Activated CD8-positive, alpha-beta memory T cell treated with anti-CD3 and anti-CD28 coated beads for 4 hours (primary cell): ENCODE data around the gene ARAP1.

ENCODE experiments used
- DNase-seq, 2 donors: peaks; one replicate each; pipeline ENCODE4 v3.0.0-alpha.2; 2020; ENCODE audit warnings: low read depth in 2 of 2

Gene ARAP1

GRCh38 chr11:72661486-72661885 lies 90.7 kb downstream of the ARAP1 start:
- DNase-seq = no peak

- DNase-seq = no peak
Observed at GRCh38 chr11:72658989-72659640, 93.1 kb downstream of the ARAP1 start.

- DNase-seq = no peak
Observed at GRCh38 chr11:72657411-72658100, 94.7 kb downstream of the ARAP1 start.

- no peak for DNase-seq
Observed at GRCh38 chr11:72655896-72656464, 96.2 kb downstream of the ARAP1 start.

- DNase-seq = no peak
Observed at GRCh38 chr11:72655014-72655413, 97.2 kb downstream of the ARAP1 start.

- no peak for DNase-seq
Observed at GRCh38 chr11:72653649-72654048, 98.6 kb downstream of the ARAP1 start.

GRCh38 chr11:72652873-72653630 lies 99.2 kb downstream of the ARAP1 start:
- no peak for DNase-seq

GRCh38 chr11:72652133-72652532 lies 100.1 kb downstream of the ARAP1 start:
- no peak for DNase-seq

- DNase-seq = no peak
Observed at GRCh38 chr11:72649215-72649976, 102.8 kb downstream of the ARAP1 start.

- DNase-seq = no peak
Observed at GRCh38 chr11:72648384-72649136, 103.6 kb downstream of the ARAP1 start.

- no peak for DNase-seq
Observed at GRCh38 chr11:72647882-72648281, 104.3 kb downstream of the ARAP1 start.

GRCh38 chr11:72646472-72646871 lies 105.7 kb downstream of the ARAP1 start:
- DNase-seq = no peak

- DNase-seq = no peak
Observed at GRCh38 chr11:72646024-72646423, 106.2 kb downstream of the ARAP1 start.

- DNase-seq = no peak
Observed at GRCh38 chr11:72643547-72643946, 108.7 kb downstream of the ARAP1 start.

GRCh38 chr11:72642884-72643522 lies 109.2 kb downstream of the ARAP1 start:
- DNase-seq = peak; percentile 17 to 30

GRCh38 chr11:72642043-72642883 lies 109.9 kb downstream of the ARAP1 start:
- DNase-seq = no peak

GRCh38 chr11:72641522-72642042 lies 110.6 kb downstream of the ARAP1 start:
- no peak for DNase-seq

- no peak for DNase-seq
Observed at GRCh38 chr11:72639502-72640375, 112.5 kb downstream of the ARAP1 start.
